T-helper 2 cell (primary cell): ENCODE results near the gene DPP6.

Experiments
- DNase-seq, 5 experiments: peaks; one replicate each; pipeline versions ENCODE4 v3.0.0 to v3.0.0-alpha.2; 2012 to 2022

DPP6 gene

DNA sequence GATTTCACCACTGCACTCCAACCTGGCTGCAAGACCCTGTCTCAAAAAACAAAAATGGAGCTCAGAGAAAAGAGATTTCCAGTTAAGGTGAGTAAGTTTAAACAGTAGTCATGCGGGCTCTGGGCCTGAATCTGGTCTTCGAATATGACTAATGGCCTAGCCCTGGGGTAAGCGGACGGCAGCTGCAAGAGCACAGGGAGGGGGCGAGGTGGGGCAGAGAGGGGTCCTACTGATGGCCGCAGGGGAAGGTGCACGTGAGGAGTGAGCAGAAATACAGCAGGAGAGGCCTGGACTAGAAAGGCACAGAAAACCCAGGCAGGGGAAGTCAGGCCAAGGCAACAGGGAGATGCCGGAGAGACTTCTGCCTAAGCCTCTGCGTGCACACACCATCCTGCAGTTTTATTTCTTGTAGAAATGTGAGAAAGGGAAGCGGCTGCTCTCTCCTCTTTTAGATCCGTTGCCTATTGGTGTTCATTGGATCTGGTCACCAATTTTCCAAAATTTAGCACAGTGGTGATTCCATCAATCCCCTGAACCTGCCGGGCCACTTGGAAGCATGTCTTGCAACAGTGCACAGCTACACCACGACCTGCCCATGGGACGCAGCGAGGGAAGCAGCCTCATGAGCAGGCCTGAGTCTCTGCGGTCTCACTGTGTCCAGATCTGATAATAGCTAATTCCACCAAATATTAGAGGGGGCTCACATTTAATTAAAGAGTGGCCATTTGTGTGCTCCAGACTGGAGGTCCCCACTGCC lies 811.7 kb downstream of the DPP6 start:
- no peak for DNase-seq

DNA sequence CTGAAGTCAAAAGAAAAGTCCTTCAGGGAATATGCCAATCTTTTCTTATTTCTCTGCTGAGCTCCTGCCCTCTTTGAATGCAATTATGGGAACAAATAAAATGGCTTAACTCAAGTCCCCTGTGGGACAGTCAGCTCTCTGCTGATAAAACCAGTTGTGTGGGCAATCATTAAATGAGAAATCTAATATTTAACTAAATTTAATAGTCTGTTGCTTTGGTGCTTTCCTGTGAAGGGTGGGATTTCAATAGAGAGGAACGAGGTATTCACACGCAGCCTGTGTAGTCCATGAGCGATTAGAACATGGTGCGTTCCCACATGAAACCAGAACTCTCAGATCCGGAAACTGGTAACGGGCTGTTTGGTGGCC lies 812.3 kb downstream of the DPP6 start:
- no peak for DNase-seq

DNA sequence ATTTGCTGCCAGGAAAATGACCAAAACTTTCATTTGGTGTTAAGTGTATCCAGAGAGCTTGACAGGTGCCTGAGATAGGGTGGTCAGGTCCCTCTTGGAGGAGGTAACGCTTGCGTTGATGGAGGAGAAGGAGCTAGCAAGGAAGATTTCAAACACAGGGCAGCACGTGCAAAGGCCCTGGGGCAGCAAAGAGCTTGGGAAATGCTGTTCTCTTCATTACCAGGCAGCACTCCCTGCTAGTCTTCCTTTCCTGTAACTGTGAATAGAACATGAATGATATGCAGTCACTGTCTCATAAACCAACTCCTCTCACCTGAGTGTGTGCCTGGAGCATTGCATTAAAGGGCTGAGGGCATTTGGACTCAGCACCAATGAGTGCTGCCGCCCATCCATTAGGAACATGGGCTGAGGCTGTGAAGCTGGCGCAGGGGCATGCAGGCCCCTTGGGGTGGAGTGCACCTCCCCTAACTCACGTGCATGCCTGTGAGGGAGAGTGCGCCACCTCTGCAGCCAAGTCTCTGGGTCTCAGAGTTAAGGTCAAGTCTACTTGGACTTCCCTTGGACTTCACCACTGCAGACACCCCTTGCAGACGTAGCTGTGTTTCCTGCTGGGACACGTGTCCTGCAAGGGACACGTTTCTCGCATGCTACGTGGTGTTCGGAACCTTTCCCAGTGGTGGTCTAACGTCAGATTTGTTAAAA lies 813.9 kb downstream of the DPP6 start:
- no peak for DNase-seq

DNA sequence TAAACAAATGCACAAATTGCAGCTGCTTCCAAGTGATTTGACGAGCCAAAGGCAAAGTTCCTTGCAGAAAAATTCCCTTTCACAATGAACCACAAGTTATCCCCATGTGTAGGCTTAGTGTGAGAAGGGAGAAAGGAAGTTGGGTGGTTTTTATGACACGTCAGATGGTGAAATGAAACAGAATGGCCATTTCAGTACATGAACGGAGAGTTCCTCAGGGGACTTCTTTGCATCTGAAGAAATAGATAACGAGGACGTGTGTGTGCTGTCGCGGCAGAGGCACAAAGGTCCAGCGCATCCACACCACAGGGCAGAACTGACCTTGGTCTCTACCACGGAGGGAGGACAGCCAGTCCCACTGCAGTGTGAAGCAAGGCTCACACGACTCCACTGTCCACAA lies 814.9 kb downstream of the DPP6 start:
- no peak for DNase-seq

DNA sequence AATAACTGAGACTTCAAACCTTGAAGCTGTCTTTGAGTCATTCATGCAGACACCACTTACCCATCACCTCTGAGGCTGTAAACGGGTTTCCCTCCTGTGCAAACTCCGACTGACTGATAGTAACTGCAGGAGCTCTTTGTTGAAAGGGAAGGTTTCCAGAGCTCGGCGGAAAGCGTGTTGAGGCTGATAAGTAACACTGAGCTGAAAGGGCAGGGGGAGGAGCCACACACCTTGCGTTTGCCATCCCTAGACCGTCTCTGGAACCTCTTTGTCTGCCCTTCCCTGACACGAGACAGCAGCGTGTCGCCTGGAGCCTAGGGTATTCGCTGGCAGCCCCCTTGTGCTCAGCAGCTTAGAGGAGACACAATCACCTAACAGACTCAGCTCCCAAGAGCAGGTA lies 816.7 kb downstream of the DPP6 start:
- no peak for DNase-seq

DNA sequence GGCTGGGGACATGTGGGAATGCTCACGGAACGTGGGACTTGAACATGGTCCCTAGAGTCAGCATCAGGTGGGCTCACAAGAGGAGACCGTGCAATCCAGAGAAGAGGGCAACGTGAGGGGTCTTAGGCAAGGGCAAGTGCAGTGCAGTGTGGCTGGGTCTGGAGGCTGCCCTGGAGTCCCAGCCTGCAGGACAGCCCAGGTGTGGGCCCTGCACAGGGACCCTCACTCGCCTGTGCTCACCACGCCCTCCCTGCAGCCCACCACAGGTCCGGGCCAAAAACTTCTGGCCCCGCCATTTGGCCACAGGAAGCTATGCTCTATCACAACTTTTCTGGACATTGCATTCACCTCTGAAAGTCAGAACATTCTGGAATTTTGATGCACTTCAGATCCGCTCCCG lies 817.2 kb downstream of the DPP6 start:
- no peak for DNase-seq

DNA sequence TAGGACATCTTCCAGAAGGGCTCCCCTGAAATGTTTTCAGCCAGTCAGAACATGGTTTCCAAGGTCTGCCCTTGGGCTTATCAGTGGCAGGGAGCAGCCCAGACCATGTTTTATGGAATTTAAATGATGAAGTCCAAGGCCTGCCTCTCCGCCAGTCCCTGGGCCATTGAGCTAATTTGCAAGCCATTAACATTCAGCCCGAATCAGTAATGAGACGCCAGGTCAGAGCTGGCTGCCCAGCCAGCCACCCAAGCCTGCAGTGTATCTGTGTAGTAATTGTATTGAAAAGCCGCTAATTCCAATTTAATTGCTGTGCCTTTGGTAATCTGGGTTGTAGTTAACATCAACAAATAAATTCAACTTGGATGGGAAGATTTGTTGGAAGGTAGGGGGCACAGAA lies 819.3 kb downstream of the DPP6 start:
- DNase-seq: no peak

DNA sequence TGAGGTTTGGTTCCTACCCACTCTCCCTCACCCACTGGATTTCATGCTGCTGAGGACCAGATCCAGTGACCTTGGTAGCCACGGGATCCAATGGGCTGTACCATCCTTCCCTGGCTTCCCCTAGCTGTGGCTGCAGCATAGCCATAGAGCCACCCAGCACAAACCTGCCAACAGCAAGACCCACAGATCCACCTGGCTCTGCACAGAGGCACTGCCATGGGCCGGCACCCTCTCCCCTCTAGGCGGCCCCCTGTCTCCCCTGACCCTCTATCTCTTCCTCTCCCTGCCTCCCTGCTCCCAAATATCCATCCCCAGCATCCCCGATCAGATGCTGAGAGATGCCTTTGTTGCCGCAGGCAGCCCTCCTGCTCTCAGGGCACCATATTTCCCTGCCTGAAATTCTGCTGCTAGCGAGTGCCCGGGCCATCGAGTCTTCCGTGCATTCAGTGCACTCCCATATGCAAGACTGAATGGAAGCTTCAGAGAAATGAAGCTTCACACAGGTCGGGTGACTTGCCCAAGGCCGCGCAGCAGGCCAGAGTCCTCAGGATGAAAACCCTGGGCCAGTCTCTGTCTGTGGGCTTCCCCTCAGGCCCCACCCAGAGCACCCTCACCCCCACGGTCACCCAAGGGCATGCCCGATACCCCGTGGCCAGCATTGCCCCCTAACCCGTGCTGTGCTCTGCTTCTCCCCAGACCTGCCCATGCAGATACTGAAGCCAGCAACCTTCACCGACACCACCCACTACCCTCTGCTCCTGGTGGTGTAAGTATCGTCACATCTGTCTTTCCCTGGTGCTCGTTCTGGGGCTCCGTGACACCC lies 819.9 kb downstream of the DPP6 start:
- DNase-seq: no peak

DNA sequence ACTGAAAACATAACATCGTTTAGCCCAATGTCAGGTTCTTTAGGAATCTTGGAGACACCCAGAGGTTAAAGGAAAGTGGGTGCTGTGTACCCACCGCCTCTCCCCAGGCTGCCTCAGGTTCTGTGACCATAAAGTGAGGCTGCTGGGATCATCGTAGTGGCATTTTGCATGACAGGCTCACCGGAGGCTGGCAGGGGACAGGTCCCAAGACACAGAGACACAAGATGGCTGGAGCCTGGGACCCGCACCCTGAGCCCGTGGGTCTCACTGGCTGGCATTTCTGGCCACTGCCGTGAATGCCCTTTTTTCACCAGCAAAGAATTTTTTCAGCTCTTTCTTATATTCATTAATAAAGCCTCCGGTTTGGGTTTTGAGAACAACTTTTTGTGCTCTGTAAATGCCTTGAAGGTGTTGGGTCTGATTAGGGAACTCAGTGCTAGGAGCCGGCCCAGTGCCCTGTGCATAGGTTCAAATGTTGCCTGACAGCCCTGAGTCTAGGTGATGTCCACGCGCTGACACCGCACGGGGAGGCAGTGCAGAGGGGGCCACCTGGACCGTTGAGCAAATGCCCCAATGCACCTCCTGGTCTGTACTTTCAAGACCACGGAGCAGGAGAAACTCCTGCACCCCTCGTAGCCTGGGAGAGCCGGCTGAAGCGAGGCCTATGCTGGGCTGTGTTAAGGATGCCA lies 820.8 kb downstream of the DPP6 start:
- no peak for DNase-seq

DNA sequence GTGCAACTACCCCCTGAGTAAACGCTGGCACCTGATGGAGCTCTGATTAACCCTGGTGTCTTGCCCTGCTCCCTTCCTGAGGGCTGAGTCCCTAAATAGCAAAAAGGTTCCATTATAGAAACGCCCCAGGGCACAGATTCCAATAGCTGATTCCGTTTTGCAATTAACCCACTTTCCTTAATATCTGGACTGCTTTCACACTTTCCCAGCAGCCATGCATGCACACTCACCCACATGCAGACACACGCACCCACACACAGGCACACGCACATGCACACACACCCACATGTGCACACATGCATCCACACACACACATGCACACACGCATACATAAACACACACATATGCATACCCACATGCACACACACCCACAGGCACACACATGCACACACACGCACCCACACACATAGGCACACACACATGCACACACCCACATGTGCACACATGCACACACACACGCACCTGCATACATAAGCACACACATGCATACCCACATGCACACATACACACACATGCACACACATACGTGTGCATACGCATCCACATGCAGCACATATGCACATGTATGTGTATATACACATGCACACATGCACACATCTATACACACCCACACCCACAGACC lies 821.4 kb downstream of the DPP6 start:
- DNase-seq: no peak

DNA sequence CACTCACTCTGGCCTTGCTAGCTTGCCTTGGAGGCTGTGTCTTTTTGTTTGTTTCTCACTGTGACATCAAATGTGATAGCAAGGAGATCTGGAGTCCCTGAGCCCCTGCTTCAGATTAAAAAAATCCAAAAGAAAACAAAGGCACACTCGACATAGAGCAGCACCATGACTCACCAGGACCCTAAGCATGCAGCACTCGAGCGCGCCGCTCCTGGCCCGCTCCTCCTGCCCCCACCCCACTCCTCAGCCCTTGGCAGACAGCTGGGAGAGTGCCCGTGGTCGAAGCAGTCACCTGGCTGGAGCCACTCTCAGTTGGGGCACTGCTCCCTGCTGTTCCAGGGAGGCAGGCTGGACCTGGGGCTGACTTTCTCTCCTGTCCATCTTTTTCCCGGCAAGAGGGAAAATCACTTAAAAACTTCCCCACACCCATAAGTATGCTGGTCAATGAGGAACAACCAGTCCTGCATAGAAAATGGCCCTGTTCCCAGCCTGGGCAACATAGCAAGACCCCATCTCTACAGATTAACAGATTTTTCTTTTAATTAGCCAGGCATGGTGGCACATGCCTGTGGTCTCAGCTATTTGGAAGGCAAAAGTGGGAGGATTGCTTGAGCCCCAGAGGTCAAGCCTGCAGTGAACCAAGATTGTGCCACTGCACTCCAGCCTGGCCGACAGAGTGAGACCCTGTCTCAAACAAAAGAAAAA lies 822.4 kb downstream of the DPP6 start:
- DNase-seq: no peak

DNA sequence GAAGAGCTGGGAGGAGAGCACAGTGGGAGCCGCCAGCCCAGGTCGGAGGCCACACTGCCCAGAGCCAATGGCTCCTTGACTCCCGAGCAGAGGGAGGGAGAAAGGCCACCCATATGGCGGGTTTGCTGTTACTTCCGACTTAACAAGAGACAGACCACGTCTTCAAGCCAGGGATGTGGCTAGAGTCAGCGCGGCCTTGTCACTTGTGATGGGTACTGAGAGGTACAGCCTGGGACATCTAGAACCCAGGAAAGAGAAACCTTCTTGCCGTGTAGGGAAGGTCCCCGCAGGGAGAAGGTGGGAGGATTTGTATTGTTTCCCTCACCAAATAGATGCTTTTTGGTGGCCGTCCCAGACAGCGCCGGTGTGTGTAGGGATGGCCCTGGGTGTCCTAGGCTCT lies 823.1 kb downstream of the DPP6 start:
- no peak for DNase-seq

DNA sequence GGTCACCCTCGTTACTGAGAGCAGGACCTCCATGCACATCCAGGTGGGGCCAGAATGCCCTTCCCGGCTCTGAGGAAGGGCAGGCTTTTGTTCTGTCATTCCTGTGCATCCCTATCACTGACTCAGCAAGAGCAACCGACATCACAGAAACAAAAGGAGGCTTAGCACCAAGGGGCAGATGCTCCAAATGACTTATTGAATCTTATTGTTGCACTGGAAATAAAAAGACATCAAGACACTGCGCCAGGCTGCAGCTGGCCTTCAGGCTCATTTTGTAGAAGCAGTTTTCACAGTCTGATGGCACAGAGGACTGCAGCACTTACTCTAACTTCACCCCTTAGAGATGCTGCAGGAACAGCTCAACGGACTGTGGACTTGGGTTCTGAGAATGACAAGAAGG lies 824.3 kb downstream of the DPP6 start:
- DNase-seq: no peak

DNA sequence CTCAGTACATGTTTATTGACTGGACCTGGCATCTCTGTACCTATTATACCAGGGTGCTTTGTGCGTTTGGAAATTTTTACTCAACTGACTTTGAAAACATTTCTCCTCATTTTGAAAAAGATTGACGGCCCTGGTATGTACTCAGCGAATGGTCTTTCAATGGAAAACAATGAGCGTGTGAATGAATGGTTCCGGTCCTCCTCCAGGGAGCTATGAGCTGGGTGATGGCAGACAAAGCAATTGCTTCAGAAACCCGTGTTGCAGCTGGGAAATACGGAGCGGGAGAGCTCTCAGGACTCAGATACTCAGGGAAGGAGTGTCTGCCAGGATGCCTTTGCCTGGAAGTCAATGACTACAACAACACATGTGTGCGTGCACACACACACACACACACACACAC lies 824.8 kb downstream of the DPP6 start:
- DNase-seq: no peak

DNA sequence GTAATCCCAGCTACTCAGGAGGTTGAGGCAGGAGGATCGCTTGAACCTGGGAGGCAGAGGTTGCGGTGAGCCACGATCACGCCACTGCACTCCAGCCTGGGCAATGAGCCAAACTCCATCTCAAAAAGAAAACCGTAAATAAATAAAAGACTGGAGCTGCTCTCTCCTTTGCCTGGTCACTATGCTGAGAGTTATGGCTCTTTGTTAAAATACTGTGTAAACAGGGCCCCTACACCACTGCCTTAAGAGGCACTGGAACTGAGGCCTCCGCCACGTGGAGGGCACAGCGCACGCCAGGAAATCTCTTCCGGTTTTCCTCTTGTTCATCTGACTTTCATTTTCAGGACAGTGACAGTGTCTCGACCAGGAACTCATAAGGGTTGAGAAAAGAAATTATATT lies 827.4 kb downstream of the DPP6 start:
- DNase-seq: no peak

DNA sequence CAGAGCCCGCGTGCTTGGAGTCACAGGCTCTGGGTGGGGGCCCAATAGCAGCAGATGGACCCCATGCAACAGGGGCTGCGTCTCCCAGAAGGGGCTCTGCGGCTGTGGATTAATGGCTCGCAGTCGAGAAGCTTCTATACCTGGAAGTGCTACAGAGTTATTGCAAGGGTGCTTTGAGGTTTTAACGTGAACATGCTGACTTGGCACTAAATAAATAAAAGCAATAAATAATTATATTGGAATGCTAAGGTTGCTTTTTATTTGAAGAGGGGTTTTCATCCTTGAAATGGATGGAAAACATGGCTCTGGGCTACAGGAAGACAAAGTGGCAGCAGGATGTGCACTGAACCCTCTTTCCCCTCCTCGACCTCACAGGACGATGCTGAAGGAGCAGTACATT lies 828.3 kb downstream of the DPP6 start:
- DNase-seq: no peak

DNA sequence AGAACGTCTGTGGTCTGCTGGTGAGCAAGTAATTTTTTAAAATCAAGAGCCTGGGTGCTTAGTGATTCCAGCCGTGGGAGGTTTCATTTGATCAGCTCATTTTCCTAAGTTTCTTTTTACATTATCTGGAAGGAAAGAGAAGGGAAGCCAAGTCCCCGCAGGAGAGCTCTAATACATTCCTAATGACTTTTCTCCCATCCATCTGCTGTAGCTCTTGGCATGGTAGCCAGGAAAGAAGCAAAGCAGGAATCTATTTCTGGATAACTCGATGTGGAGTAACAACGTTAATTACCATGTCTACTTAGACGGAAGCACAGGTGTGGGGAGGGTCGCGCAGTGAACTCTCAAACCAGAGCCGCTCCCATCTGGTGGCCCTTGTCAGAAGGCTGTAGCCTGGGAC lies 828.8 kb downstream of the DPP6 start:
- no peak for DNase-seq

DNA sequence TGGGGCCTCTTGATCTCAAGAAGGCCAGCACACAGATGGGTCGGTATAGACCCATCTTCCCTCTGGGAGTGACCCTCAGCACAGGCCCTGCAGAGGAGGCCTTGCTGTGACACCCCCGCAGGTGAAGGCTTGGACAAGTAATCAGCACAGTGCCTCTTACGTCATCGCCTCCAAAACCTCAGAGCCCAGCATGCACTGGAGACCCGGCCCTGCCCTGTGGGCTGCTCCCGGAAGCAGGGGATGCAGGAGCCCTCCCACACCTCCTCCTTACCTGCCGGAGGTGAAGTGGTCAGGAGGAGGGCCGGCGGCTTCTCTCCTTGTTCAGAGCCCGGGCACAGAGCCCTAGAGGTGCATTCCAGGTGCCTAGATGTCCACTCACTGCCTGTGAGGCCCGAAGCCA lies 829.3 kb downstream of the DPP6 start:
- DNase-seq: no peak

DNA sequence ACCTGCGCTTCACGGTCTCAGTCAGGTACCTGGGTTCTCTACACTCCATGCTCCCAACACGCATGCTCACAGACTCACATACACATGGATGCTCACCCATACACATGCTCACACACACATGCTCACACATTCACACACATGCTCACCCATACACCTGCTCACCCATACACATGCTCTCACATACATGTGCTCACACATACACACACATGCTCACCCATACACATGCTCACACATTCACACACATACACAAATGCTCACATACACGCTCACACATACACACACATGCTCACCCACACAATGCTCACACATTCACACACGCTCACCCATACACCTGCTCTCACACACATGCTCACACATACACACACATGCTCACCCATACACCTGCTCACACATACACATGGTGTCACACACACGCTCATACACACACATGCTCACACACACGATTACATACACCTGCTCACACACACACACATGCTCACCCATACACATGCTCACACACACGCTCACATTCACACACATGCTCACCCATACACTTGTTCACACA lies 830.8 kb downstream of the DPP6 start:
- no peak for DNase-seq

DNA sequence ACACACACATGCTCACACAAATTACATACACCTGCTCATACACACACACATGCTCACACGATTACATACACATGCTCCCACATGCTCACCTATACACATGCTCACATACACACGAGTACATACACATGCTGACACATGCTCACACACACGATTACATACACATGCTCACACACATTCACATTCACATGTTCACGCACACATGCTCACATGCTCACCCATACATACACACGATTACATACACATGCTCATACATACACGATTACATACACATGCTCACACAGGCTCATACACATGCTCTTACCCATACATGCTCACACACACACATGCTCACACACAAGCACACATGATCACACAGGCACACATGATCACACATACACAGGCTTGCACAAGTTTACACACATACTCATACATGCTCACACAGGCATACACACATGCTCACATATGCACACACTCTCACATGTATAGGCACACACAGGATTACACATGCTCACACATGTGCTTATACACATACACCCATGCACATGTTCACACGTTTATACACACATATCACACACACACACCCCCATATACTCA lies 832.2 kb downstream of the DPP6 start:
- DNase-seq: no peak

DNA sequence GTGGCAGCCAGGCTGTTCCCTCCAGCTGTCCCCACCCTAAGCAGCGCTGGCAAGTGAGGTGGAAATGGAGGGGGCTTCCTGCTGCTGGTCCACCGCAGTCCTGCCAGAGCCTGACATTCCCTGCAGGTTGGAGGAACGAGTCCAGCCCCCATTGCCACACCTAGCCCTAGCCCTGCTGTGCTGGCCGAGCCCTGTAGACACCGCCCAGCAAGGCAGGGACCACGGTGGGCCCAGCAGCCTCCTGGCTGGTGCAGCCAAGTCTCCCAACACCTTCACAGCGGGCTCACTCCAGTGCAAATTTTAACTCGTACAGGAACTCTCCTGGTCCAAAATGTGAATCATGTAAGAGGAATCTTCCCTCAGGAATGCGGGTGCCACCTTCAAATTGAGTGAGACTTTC lies 834.4 kb downstream of the DPP6 start:
- no peak for DNase-seq
